SU-DHL-6 (cell line): ENCODE results near the gene PDE4B.

Experiments
- H2AFZ ChIP-seq: fragments of 200-600 bp; sonication (generic); 2 replicates; pipeline ENCODE4 v1.6.1; 2014; ENCODE audit warnings: low read depth, mild to moderate bottlenecking, moderate library complexity, mixed read lengths, antibody characterized with exemption, low read length; ENCODE audit not compliant: severe bottlenecking
- H3F3A ChIP-seq: fragments of 200-600 bp; shearing (Covaris generic); 2 replicates; pipeline ENCODE4 v1.6.0; 2016; ENCODE audit warnings: antibody characterized with exemption, mild to moderate bottlenecking; ENCODE audit not compliant: insufficient read depth
- H3K27ac ChIP-seq: fragments of 200-600 bp; sonication (generic); 2 replicates; pipeline ENCODE4 v1.5.1; 2016; ENCODE audit warnings: low read depth, mild to moderate bottlenecking, low read length, moderate library complexity, mixed read lengths
- H3K27me3 ChIP-seq: fragments of 200-600 bp; sonication (generic), shearing (Covaris generic); 2 replicates; pipeline ENCODE4 v1.6.0; 2014; ENCODE audit warnings: mild to moderate bottlenecking, low read length
- H3K36me3 ChIP-seq: fragments of 200-600 bp; sonication (generic); 2 replicates; pipeline ENCODE4 v1.6.1; 2014; ENCODE audit warnings: mild to moderate bottlenecking, low read length, mixed read lengths
- H3K4me2 ChIP-seq: fragments of 300-600, 200-600 bp; shearing (Covaris generic), sonication (generic); 2 replicates; pipeline ENCODE4 v1.6.0; 2014; ENCODE audit warnings: low read length, low read depth, mild to moderate bottlenecking; ENCODE audit not compliant: poor library complexity, severe bottlenecking
- H3K4me3 ChIP-seq: fragments of 200-600 bp; sonication (generic); 2 replicates; pipeline ENCODE4 v1.5.1; 2014; ENCODE audit warnings: antibody characterized with exemption, low read length, mild to moderate bottlenecking, mixed read lengths; ENCODE audit not compliant: insufficient read depth, poor library complexity, severe bottlenecking
- H3K79me2 ChIP-seq: fragments of 200-600 bp; sonication (generic); 2 replicates; pipeline ENCODE4 v1.6.1; 2014; ENCODE audit warnings: mild to moderate bottlenecking, low read length, moderate library complexity; ENCODE audit not compliant: insufficient read depth
- H3K9ac ChIP-seq: fragments of 200-600 bp; sonication (generic); 2 replicates; pipeline ENCODE4 v1.7.0; 2014; ENCODE audit warnings: mild to moderate bottlenecking, low read length
- H3K9me2 ChIP-seq: fragments of 200-600 bp; sonication (generic); replicated peaks from 2 replicates; pipeline ENCODE4 v1.6.1; 2014; ENCODE audit warnings: low read length; ENCODE audit not compliant: insufficient read depth
- H3K9me3 ChIP-seq: fragments of 200-600 bp; sonication (generic); 2 replicates; pipeline ENCODE4 v1.6.1; 2014; ENCODE audit warnings: low read length, mixed read lengths; ENCODE audit not compliant: insufficient read depth
- H4K20me1 ChIP-seq: fragments of 200-600 bp; sonication (generic); 2 replicates; pipeline ENCODE4 v1.6.1; 2014; ENCODE audit warnings: low read depth, mild to moderate bottlenecking, antibody characterized with exemption, low read length, moderate library complexity, mixed read lengths
- EZH2phosphoT487 ChIP-seq: fragments of 200-600 bp; sonication (generic), shearing (Covaris generic); conservative IDR thresholded peaks from 2 replicates; pipeline ENCODE4 v1.6.1; 2018; ENCODE audit warnings: mild to moderate bottlenecking, antibody characterized with exemption, low read length, moderate library complexity, mixed read lengths
- TF ChIP-seq, protein P1 (sequence below): fragments of 200-600 bp; sonication (generic); IDR thresholded peaks from one replicate; pipeline ENCODE4 v1.5.1; 2017; ENCODE audit warnings: antibody characterized with exemption, mild to moderate bottlenecking, low read length, moderate library complexity; ENCODE audit not compliant: insufficient read depth, poor library complexity, severe bottlenecking

The PDE4B gene

DNA sequence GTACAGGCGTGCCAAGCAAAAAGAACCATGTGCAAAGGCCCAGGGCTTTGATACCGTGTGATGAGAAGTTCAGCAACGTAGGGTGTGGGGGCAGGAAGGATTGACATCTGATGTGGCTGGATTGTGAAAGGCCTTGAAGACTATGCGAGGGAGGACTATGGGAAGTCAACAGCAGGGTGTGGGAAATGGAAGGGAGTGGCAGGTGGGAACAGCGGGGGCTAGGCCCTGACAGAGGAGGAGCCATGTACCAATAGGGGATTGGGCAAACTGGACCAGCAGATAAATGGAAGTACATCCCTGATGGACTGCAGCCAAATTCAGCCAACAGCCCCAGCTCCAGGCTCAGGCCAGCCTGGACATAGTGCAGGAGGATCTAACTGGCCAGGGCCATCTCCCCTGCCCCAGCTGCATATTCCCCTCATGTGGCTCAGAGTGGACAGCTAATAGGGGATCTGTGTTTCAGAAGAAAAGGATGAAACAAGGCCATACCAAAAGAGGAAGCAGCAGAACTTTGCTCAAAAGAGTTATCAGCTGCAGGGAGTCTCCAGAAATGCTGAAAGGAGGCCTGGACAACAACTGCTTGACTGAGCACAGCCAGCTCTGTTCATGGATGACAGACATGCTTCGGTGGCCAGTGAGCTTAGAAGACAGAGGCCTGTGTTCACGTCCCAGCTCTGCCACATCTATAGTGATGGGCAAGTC, 601.0 kb downstream of the PDE4B start:
- H3K4me2 ChIP-seq: no peak overlapping the region
- no peaks in the 10 kb centered on the region for H3K79me2 ChIP-seq
- H3K9me3 ChIP-seq: peaks cover 9% of the 10 kb centered on the region; the same call in 1 of the 2 replicates
- H3K36me3 ChIP-seq: no peaks in the 10 kb centered on the region
- H3K4me3 ChIP-seq: no peak overlapping the region
- no peak overlapping the region for H2AFZ ChIP-seq
- no peaks in the 10 kb centered on the region for H3K27me3 ChIP-seq
- H3F3A ChIP-seq: no peaks in the 10 kb centered on the region
- no peak overlapping the region for H3K9ac ChIP-seq
- H3K27ac ChIP-seq: no peak overlapping the region
- H4K20me1 ChIP-seq: no peaks in the 10 kb centered on the region
- no peak for TF ChIP-seq EZH2phosphoT487
- TF ChIP-seq, protein P1, sequence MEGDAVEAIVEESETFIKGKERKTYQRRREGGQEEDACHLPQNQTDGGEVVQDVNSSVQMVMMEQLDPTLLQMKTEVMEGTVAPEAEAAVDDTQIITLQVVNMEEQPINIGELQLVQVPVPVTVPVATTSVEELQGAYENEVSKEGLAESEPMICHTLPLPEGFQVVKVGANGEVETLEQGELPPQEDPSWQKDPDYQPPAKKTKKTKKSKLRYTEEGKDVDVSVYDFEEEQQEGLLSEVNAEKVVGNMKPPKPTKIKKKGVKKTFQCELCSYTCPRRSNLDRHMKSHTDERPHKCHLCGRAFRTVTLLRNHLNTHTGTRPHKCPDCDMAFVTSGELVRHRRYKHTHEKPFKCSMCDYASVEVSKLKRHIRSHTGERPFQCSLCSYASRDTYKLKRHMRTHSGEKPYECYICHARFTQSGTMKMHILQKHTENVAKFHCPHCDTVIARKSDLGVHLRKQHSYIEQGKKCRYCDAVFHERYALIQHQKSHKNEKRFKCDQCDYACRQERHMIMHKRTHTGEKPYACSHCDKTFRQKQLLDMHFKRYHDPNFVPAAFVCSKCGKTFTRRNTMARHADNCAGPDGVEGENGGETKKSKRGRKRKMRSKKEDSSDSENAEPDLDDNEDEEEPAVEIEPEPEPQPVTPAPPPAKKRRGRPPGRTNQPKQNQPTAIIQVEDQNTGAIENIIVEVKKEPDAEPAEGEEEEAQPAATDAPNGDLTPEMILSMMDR: no peak
- no peaks in the 10 kb centered on the region for H3K9me2 ChIP-seq

DNA sequence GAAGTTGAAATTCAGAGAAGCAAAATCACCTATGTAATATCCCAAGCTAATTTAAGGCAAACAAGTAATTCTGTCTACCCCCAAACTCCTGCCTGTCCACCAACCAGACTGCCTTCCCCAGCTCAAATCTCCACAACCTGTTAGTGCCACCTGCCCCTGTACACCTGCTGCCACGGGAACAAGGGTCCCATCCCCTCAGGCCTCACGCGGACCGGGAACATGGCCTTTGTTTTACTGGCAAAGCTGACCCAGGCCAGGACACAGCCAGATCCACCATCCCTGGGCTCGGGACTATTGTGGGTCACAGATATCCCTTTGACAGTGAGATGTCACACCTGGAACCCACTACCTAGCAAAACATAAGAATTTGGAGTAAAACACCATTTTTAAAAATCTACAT, 601.9 kb downstream of the PDE4B start:
- Histone ChIP-seq H3K79me2 (no peaks in the 10 kb centered on the region), H3K36me3 (no peaks in the 10 kb centered on the region), H3K9ac (no peak overlapping the region), H3F3A (no peaks in the 10 kb centered on the region), H3K9me3 (peaks cover 3% of the 10 kb centered on the region; the same call in 1 of the 2 replicates), H4K20me1 (no peaks in the 10 kb centered on the region), H3K4me2 (no peak overlapping the region), H3K4me3 (no peak overlapping the region), H3K27me3 (no peaks in the 10 kb centered on the region), H3K9me2 (no peaks in the 10 kb centered on the region), H2AFZ (no peak overlapping the region), H3K27ac (no peak overlapping the region)
- no peak for TF ChIP-seq EZH2phosphoT487
- TF ChIP-seq, protein P1: no peak

DNA sequence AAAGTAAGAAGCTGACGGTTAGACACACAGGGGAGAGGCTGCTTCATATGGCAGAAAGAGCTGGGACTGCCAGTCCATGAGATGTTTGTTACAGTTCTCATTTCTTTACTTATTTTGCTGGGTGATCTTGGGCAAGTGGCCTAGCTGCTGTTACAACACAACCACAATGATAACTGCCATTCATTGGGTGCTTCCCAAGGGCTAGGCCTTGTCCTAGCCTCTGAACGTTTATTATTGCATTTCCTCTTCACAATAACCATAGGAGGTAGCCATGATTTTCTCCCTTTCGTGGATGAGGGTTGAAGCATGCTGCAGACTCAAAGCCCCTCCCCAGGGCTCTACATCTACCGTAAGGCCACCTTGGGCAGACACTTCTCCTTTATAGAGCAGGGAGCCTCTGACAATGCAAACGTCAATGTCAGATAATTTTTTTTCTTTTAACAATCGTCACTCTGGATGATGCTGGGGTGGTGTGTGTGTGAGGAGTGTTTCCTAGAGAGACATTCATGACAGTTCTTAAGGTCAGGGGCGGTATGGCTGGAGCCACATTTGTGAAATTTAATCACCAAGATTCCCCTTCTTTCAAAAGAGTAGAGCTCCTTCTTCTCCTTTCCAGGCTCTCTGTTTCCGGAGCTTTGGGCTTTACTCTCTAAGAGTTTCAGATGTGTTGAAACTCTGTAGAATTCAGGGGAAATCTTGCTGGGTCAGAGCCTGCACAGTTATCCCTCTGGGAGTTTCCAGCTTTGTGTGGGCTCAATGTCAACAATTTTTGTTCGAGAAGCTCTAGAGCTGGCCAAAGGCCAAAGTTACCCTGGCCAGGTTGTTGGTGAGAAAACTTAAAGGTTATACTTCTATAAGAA, 602.7 kb downstream of the PDE4B start:
- TF ChIP-seq, protein P1: no peak
- TF ChIP-seq EZH2phosphoT487: no peak
- no peaks in the 10 kb centered on the region for H4K20me1 ChIP-seq
- peak overlapping the region; percentile 20 for H3K4me2 ChIP-seq
- no peak overlapping the region for H3K9ac ChIP-seq
- H3K9me3 ChIP-seq: no peaks in the 10 kb centered on the region
- peak overlapping the region; percentile 21 for H2AFZ ChIP-seq
- no peak overlapping the region for H3K4me3 ChIP-seq
- H3K27me3 ChIP-seq: no peaks in the 10 kb centered on the region
- no peaks in the 10 kb centered on the region for H3K79me2 ChIP-seq
- H3K27ac ChIP-seq: peak overlapping the region; percentile 43
- no peaks in the 10 kb centered on the region for H3K9me2 ChIP-seq
- H3F3A ChIP-seq: no peaks in the 10 kb centered on the region
- no peaks in the 10 kb centered on the region for H3K36me3 ChIP-seq
